ENCODE data around the gene FAM20C.

The FAM20C gene

GRCh38 chr7:277228-277627 lies 84.9 kb downstream of the FAM20C start:
- no peak for DNase-seq

- no peak for DNase-seq
Observed at GRCh38 chr7:278081-278480, 85.7 kb downstream of the FAM20C start.

DNA sequence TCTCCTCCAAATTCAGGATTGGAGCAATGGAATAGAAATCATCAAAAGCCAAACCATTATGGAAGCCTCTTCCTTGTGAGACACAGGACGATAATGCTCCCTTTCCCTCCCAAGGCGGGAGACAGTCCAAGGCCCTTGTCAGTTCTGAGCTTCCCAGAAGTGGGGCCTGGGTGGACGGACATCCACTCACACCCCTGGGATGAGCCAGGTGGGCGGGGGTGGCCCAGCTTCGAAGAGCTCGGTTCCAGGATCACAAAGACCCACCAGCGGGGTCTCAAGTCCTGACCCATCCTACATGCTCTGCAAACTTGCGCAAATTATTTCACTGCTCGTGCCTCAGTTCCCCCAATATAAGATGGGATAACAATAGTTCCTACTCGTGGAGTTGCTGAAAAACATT lies 87.5 kb downstream of the FAM20C start:
- no peak for DNase-seq

DNA sequence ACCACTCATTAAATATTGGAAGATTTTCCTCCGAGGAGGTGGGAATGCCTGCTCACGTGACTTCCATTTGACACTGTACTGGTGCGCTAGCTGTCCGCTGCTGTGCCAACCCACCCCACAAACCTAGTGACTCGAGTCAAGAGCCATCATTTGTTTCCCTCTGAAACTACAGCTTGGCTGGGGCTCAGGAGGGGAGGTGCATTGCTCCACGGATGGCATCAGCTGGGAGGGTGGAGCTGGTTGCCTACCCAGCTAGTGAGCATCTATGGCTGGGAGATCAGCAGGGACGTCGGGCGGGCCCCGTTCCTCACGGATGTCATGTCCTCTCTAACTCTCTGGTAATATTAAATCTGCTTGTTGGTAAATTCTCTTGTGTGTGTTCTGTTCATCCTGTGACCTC lies 88.1 kb downstream of the FAM20C start:
- DNase-seq, result no peak

- no peak for DNase-seq
Observed at GRCh38 chr7:281637-282036, 89.3 kb downstream of the FAM20C start.

DNA sequence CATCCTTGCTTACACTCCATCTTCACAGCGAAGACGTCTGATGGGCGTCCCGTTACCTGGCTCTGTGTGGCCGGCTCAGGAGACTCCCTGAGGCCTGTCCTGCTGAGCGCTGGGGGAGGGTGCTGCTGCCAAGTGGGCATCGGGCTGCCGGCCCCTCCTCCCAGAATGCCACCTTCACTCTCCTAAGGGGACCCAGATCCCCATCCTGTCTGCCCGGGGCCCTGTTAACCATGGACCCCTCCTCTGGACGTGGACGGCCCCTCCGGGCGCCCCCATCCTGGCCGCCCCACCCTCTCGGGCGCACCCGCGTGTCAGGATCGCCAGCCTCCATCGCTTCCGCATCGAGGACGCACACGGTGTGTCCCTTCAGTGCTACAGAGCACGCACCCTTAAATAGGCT lies 90.2 kb downstream of the FAM20C start:
- DNase-seq, result no peak

- no peak for DNase-seq
Observed at GRCh38 chr7:284762-285722, 92.7 kb downstream of the FAM20C start.

- no peak for DNase-seq
Observed at GRCh38 chr7:285731-286130, 93.4 kb downstream of the FAM20C start.

DNA sequence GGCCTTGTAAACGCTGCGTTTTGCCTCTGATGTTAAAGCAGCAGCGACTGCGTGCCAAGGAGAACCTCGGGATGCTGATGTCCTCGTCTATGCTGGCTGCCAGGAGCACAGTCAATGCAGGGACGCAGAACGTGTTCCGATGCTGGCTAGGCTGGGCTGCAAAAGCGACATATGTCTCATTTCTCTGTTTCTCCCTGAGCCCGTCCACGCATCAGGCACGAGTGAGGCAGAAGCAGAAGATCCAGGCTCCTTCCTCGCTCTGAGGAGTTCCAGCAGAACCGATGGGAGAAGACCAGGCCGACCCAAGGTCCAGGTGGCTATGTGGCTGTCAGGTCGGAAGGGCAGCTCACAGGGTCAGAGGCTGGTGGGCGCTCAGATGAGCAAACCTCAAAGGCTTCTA lies 93.9 kb downstream of the FAM20C start:
- no peak for DNase-seq

GRCh38 chr7:288671-289101 lies 96.3 kb downstream of the FAM20C start:
- no peak for DNase-seq

- DNase-seq, result no peak
Observed at GRCh38 chr7:289209-289755, 96.9 kb downstream of the FAM20C start.

- DNase-seq, result no peak
Observed at GRCh38 chr7:289756-290553, 97.6 kb downstream of the FAM20C start, which contains the start of gene FOXL3. Gene FOXL3, plus strand, starts transcription at chr7:290170. Its CDS starts 0 bp downstream, at chr7:290170.

DNA sequence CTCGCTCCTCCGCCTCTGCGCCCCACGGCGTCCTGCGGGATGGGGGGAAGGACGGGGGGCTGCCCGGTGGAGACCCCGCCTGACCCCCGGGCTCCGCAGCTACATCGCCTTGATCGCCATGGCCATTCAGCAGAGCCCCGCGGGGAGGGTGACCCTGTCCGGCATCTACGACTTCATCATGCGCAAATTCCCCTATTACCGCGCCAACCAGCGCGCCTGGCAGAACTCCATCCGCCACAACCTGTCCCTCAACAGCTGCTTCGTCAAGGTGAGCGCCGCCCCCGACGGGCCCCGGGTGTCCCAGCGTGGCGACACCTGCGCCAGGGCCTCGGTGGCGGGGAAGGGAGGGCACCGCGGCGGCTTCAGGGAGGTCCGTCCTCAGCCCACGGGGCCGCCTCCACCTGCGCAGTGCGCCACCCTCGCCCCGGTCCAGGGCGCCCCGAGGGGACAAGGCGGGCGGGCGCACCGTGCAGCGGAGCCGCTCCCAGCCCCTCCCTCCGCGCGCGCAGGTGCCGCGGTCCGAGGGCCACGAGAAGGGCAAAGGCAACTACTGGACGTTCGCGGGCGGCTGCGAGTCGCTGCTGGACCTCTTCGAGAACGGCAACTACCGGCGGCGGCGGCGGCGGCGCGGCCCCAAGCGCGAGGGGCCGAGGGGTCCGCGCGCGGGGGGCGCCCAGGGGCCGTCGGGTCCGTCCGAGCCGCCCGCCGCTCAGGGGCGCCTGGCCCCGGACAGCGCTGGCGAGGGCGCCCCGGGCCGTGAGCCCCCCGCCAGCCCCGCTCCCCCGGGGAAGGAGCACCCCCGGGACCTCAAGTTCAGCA lies 98.4 kb downstream of the FAM20C start:
- DNase-seq, result no peak

- DNase-seq, result no peak
Observed at GRCh38 chr7:291373-292092, 99.2 kb downstream of the FAM20C start.

- DNase-seq, result no peak
Observed at GRCh38 chr7:292226-292625, 99.9 kb downstream of the FAM20C start.

DNA sequence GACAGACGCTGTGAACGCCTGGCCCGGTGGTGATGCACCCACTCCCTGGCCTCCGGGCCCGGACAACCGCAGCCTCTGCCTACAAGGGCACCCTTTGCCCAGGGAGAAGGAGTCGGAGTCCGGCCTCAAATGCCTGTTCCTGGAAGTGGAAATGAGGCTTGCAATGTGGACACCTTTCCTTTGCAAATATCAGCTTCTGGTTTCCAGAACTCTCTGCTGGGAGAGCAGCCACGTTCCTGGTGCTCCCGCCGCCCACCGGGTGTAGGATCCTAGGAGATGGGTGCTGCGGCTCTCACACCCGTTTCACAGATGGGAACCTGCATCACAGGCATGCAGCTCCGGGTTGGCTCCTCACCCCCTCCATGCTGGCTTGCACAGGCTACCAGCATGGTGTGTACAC lies 100.5 kb downstream of the FAM20C start:
- no peak for DNase-seq

DNA sequence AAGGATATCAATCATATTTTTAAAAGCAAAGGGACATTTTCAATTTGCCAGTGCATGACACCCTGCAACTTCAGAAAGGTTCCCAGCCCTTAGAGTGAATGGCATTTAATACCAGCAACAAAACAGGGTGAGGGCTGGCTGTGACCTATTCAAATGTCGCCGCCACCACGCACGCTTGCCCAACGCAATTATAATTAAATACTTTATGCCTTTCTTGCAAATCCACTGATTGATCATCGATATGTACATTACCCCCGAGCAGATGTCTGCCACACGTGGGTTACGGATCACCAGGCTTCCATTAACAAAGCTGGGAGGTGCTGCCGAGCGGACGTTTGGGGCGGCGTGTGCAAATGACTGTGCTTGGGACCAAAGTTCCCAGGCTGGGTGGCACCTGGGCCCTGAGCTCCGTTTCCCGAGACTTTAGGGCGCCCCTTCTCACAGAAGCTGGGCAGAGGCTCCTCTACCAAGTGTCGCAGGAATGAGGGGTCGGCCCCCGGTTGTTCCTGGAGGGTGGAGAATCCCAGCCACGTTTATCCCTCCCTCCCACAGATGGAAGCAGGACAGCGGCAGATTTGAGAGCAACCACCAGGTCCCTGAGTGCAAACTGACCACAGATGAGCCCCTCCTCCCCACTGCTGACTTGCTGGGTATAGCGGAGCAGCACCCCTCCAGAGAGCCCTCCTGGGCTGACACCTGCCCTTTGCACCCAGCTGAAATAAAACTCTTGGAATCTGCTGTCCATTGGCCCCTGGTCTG lies 101.5 kb downstream of the FAM20C start:
- no peak for DNase-seq

DNA sequence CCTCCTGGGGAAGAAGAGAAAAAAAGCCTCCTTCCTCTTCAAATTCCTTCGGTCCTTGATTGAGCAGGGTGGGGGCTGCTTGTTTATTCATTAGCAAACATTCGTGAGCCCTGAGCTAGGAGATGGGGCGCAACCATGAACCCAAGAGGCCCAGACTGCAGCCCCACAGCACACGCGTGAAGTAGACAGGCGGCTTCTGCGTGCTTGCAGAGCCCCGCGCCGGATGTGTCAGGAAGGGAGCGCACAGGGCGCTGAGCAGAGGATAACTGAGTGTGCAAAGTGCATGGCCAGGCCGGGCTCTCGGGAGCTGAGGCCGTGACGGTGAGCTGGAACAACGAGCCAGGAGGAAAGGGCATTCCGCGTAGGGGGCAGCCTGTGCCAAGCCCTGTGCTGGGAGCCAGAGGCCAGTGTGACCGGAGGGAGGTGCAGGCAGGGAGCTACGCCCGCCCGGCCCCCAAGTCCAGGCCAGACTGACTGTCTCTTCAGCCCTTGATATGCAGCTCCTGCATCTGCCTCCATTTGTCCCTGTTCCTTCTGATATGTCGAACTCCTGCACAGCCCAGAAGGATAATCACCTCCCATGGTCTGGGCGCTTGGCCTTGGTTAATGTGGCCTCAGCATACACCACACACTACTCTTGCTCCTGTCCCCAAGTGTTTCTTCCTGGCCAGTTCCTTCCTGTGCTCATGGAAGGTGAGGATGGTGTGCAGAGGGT lies 102.2 kb downstream of the FAM20C start:
- DNase-seq, result no peak

GRCh38 chr7:295155-296154 lies 103.1 kb downstream of the FAM20C start:
- DNase-seq, result no peak

Data from stimulated activated naive CD4-positive, alpha-beta T cell (primary cell).